Stimulated activated CD4-positive, alpha-beta T cell treated with anti-CD3 and anti-CD28 coated beads, TNF-alpha, amount 100 ng/mL, for 1 hour (primary cell): ENCODE data around the gene PLA2G15.

Experiments used
- DNase-seq, 3 donors: peaks; one replicate each; pipeline ENCODE4 v3.0.0-alpha.2; 2020; ENCODE audit warnings: low read depth in 3 of 3, low spot score in 1 of 3

Gene PLA2G15

DNA sequence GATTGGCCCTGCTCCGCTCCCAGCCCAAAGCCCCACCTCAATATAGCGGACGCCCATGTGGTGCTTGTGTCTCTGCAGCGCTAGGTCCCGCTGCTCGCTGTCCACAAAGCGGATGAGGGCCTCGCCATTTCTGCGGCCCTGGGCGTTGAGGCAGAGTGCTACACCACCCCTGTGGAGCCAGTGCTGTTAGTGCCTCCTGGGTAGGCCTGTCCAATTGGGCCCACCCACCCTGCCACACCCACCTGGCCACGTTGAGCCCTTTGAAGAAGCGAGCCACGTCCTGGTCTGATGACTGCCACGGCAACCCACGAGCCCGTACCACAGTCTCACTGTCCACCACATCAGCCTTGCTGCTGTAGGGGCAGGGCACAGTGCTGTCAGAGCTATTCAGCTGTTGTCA is 12.8 kb upstream of the PLA2G15 start:
- no peak for DNase-seq

DNA sequence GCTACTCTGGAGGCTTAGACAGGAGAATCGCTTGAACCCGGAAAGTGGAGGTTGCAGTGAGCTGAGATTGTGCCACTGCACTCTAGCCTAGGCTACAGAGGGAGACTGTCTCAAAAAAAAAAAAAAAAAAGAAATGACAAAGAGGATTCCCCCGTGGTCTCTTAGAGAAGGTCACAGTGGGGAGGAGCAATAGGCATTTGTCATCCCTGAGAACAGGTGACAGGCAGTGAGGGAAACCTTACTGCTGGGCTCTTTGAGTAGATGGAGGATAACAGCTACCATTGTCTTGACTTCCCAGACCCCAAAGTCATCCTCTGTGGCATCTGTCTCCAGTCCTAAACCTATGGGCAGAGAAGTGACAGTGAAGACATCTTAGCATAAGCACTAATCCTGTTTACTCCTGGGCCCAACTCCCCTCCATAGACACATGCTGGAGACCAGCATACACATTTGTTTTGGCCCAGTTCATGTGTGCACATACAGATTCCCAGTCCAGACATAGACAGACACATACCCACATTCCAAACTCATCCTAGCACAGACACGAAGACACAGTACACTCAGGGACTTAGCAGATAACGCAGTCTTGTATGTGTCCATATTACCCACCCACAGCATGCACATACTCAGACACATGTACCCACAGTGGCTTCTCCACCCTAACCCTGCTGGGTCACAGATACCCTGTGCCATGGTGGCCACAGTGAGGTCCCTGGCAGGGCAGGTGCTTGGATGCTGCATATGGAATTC is 11.9 kb upstream of the PLA2G15 start:
- DNase-seq: no peak

DNA sequence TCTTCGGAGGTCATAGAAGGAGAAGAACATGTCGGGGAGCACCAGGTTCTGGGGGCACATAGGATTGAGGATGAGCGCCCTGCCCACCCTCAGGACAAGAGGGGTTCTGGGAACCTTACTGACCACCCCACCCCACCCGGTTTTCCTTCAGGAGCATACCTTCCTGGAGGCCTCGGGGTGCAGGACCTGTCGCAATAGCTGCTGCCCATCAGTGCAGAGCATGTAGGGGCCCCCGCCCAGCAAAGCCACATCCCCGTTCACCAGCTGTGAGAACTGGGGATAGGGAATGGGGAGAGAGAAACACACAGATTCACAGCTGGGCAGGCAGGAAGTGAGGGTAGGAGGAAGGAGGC is 11.4 kb upstream of the PLA2G15 start:
- no peak for DNase-seq

DNA sequence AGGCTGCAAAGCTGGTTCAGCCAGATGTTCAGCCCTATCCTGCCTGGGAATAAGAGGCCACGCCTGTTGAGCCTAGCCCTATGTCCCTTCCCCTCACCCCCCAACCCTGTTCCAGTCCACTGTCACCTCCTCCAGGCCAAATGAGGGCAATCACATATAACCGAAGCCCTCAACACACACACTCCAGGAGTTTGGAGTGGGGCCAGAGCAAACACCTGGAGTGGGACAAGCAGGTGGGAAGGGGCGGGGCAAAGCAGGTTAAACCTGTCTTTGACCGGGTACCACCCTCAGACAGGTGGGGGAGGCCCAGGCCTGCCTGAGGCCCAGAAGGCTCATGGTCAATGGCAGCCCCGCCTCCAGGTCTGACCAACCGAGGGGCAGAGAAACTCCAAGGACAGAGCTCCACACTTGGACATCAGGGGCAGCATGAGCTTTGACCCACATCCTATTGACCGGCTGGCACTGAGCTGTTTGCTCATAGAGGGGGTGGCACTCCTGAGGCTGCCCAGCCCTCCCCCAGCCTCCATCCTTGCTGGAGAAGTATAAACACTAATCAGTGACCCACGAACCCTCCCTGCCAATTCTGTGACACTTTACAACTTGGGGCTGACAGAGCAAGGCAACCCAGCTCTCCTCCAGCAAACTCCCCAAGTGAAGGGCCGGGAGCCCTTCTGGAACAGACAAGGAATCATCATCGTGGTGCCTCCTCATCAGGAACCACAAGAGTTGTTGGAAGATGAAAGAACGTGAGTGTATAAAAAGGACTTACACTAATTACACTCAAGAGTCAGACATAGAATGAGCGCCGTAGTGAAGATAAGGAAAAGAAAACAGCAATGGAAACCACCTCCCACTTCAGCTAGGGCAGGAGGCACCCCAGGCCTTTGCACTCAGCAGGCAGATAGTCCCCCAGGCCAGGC is 10.7 kb upstream of the PLA2G15 start:
- no peak for DNase-seq

DNA sequence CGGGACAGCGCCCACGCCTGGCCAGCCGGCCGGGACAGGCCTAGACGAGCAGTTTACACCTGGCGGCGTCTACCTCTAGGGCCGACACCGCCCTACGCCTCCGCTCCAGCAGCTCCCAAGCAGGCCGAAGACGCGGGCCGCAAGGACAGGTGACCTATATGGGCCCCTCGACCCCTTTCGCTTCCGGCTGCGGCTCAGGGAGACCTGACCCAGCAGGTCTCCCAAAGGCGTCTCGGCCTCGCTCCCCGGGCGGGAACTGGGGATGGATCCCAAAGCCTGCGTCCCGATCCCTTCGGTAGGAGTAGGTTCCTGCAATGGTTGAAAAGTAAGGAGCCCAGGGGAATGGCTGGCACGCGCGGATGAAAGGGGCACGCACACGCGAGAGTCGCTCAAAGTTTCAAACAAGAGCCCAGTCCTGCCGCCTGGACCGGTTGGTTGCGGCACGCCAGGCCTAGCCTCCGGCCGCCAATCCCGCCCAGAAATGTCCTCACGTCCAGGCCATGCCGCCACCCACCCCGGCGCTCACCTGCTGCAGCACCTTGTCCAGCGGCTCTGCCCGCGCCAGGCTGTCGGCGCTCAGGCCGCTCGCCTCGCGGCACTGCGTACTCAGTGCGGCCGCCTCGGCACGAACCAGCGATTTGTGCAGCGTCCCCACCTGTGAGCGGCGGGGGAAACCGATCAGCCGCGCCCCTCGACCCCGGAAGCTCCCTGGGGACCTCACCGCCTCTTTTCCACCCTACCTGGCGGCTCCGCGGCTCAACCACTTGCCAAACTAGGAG is 9.9 kb upstream of the PLA2G15 start:
- no peak for DNase-seq

DNA sequence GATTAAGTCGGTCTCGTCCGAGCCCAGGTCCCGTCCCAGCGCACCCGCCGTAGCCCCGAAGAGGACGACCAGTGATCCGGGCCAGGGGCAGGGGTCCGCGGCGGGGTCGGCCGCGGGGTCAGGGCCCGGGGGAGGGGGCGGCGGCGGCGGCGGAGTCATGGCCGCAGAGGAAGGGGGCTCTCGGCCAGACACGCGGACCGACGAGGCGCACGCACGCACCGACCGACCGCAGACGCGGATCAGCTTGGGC is 9.4 kb upstream of the PLA2G15 start, which contains the start of gene ESRP2:
ESRP2 (minus strand) TSS at position 241 of the 250 bp plus-strand sequence; CDS start at position 159, 82 bp downstream.
- DNase-seq: no peak

DNA sequence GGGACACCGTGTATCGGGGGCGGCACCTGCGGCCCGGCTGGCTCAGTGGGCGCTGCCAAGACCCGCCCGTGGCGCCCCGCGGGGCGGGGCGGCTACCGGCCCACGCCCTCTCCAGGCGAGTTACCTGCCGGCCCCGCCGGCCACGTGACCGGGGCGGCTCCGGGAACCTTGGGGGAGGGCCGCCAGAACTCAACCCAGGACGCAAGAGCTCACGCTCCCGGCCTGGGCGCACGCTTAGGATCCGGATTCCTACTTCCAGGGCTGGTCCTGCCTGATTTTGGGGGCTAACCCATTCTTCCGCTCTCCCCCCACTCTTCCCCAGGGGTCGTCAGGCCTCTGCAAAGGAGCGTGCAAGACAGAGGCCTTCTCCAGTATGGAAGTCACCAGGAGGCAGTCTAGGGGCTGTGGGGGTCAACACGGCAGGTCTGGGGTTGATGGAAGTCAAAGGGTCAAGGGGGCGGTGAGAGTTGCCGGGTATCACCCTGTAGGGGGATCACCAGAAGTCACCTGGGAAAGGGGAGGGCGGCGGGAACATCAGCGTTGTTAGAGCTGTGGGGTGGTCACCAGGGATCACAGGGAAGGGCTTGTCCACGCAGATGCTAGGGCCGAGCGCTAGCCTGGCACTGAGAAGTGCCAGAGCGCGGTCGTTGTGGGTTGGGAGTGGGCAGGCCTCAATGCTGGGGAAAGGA is 8.9 kb upstream of the PLA2G15 start:
- peak in 1 of 3 donors; percentile 17 for DNase-seq

DNA sequence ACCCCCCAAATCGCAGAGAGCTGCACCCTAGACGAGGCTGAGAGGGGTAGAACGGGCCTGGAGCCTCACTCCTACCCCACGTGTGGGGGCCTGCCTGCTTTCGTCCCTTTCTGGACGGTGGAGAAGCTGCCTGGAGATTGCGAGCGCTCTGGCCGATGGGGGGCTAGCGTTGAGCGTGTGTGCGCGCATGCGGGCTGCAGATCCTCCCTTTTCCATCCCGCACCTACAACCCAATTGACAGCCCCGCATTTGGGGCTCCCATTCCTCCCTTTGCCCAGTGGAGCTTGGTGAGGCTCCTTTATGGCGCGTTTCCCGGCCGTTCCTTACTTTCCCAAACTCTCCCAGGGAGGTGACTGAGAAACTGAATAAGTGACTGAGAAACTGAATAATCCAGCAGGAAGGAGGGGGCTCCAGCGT is 8.3 kb upstream of the PLA2G15 start:
- no peak for DNase-seq

DNA sequence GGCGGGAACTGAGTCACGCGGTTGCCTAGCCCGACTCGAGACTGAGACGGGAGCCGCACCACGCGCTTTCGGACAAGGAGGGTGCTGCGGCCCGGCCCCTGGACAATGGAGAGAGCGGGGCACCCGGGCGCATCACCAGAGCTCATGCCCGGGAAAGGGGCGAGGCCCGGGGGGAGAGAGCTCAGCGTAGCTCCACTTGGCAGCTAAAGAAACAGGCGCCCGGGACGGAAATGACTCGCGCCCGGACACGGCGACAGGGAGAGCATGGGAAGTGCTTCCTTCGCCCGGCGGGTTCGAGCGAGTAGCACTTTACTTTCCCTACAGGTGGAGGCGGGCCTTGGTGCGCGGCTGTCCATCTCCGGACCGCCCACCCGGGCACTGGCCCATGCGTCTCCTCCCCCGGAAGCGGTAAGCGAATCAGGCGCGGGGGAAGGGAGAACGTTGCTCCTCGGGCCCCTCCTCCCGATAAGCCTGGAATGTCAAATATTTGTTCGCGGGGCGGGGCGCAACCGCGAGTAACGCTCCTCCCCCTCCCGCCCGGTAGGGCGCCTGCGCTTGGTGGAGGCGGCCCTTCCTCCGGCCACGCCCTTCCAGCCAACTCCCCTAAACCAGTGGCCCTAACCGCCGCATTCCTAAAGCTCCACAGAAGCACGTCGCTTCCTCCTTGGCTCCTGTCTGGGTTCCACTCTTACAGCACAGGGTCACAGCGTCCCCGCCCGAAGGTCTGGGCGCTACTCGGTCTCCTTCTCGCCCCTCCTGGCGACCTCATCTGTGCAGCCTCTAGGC is 7.7 kb upstream of the PLA2G15 start:
- peak; percentile 62 to 82 (median 68) for DNase-seq

DNA sequence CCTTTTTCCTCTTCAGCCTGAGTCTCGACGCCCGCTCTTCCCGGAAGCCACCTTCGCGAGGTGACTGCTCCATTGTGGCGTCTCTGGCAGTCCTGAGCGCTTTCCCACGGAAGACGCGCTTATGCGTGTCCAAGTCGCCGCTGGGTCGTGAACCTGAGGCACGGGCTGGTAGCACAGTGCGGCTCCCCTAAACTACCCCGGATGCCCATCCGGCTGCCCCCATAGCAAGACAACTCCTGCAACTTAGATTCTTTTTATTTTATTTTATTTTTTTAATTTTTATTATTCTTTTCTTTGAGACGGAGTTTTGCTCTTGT is 7.2 kb upstream of the PLA2G15 start:
- no peak for DNase-seq

DNA sequence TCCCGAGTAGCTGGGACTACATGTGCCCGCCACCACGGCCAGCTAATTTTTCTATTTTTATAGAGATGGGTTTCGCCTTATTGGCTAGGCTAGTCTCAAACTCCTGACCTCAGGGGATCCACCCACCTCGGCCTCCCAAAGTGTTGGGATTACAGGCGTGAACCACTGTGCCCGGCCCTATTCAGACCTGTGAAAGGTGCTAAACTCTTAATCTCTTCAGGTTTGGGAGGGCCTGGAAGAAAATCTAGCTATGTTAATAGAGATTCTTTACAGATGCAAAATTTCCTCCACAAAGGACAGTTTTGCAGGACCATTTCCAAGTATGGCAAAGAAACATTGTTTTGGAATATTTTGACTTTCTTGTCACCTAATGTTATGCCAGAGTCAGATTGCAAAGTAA is 3.1 kb upstream of the PLA2G15 start:
- no peak for DNase-seq

DNA sequence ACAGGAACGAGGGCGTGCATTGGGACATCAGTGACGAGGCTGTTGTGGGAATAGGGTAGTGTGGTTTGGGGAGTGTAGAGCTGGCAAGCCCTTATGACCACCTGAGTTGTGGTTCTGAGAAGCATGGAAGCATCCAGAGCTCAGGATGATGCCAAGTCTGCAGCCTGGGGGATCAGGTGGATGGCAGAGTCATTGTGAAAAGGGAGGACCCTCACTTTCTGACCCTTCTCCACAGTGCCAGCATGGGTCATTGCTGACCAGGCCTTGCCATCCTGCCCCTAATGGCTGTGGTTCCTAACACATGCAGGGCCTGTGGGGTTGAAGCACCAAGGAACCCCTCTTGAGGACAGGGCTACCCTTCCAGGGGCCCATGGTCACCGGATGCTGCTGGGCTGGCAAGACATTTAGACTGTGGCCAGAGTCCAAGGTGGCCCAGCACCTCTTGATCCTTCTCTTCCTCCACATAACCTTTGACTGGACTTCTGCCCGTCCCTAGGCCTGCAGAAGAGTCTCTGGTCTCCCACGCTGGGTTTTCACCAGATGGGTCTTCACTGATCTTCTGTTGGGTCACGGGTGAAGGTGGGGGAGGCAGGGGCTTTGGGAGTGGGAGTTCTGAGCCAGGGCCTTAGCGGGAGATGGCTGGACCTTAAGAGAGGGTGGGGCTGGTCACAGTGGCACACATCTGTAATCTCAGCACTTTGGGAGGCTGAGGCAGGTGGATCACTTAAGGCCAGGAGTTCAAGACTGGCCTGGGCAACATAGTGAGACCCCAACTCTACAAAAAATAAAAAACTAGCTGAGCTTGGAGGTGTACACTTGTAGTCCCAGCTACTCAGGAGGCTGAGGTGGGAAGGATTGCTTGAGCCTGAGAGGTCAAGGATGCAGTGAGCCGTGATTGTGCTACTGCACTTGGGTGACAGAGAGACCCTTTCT is 2.0 kb upstream of the PLA2G15 start:
- no peak for DNase-seq

DNA sequence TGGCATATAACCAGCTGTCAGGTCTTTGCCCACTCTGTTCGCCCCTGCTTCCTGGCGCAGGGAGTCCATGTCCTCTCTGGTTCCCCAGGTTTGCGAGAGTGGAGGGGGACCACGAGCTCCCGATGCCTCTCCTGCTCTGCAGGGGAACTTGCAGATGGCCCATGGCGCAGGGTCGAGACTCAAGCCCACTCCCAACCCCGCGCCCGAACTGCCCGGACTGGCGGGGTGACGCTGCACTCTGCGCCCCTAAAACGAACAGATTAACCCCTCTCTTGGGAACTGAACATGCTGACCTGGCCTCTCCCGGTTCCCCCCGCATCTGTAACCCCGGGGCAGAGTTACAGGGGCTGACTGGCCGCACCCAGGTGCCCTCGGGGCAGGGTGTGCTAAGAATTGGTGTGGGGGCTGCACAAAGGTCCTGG is 681 bp upstream of the PLA2G15 start:
- no peak for DNase-seq

DNA sequence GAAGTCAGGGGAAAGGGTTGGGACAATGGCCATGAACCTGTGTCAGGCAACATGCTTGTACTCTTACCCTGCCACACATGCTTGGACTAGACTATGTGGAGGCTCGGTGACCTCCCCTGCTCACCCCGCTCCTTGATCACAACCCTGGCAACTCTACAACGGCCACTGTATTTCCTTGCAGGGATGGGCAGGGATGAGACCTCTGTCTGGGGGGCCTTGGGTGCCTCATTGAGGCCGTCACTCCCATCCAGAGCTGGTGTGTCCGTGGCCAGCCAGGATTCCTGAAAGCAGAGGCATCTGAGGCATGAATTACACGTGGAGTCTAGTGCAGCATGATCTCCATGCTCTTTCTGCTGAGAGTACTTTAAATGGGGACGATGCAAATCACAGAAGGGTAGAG is 948 bp downstream of the PLA2G15 start:
- no peak for DNase-seq

DNA sequence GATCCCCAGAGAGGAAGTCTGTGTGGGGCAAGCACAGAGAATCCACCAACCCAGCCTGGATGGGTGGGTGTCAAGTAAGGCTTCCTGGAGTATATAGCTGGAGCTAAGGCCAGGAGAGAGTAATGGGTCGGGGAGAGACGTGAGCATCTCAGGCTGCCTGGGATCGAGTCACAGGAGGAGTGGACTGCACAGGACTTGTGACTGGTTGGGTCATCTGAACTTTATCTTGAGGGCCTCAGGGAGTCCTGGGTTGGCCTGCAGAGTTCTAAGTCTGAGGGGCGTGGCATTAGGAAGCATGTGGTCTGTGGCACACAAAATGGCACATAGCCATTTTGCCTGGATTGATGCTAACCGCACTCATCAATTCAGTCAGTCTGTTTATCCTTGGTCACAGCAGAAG is 1.5 kb downstream of the PLA2G15 start:
- no peak for DNase-seq

DNA sequence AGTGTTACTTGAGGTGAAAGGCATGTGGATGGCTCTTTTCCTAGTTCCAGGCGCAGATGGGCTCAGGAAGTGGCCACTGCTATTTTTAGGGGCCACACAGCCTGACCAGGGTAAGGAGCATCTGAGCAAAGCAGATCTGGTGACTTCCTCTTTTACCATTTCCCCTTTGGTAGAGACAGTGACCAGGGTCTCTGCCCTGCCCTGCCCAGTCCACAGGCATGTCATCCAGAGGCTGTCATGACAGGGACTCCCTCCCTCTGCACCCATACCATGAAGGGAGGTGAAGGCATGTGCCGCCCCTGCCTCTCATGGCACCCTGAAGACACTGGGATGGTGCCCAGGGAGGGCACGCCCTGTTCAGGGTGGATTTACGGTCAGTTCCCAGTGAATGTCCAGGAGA is 2.2 kb downstream of the PLA2G15 start:
- no peak for DNase-seq

DNA sequence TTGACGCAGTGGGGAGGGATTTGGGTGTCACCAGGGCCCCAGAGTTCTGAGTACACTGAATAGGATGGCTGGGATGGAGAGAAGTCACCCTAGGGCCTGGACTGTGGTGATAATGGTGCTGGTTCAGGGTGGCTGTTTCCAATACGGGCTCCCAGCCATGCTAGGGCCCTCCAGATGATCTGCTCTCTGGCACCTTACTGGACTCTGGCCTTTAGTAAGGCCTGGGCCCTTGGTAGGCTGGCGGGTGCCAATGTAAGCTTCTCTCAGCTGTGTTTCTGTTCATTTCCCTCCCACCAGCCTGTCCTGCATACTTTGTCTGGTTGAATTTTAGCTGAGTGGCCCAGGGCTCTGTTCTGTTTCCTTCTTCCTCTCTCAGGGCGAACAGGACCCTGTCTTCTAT is 2.8 kb downstream of the PLA2G15 start:
- no peak for DNase-seq

DNA sequence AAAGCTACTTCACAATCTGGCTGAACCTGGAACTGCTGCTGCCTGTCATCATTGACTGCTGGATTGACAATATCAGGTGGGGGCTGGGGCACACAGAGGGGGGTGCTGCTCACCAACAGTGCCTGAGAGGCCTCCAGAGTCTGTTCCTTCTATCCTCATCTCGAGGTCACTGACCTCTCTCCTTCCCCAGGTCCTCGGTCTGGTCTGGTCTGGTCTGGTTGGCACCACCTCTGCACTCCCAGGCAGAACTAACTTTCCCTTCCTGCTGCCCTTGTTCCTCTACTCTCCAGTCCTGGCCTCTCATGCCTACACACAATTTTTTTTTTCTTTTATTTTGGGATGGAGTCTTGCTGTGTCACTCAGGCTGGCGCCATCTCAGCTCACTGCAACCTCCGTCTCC is 4.2 kb downstream of the PLA2G15 start:
- DNase-seq: no peak

DNA sequence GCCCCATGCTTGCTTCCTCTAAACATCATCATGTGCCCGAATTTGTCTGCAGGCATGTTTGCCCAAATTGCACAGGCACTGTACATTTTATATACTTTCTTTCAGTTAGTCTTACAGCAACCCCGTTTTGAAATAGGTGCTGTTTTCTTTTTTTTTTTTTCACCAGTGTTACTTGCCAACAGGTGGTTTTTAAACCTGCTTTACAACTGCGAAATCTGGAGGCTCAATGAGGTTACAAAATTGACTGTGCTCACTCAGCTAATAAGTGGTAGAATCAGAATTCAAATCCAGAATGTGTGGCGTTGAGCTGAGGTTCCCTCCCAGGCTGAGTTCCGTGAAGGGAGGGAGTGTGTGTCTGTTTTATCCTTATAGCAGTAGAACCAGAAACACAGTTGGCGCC is 5.8 kb downstream of the PLA2G15 start:
- DNase-seq: no peak

DNA sequence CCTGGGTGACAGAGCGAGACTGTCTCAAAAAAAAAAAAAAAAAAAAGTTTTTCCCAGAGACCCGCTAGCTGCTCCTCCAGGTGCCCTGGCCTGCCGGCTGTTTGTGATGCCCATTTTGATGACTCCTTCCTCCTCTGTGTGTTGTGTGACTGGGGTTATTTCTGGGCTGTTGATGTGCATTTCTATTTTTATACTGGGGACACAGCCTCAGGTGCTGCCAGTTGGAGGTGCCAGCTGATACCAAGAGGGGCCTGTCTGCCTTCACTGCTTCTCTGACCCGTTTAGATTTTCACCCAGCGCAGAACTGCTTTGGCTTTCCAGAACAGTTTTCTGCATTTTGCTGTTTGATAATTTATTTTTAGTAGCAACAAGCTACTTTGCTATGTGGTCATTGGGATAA is 6.7 kb downstream of the PLA2G15 start:
- no peak for DNase-seq
